Kasumi-1 (cell line): ENCODE data around the gene WASF3.

Source experiments
- DNase-seq, 2 experiments: peaks; one replicate each; lab custom pipeline; 2025; lab: John Stamatoyannopoulos, UW

The WASF3 gene

GRCh38 chr13:26544707-26545106 lies 12.8 kb upstream of the WASF3 start:
- no peak for DNase-seq

- DNase-seq = no peak
Measured at GRCh38 chr13:26548205-26548765, 9.2 kb upstream of the WASF3 start.

- no peak for DNase-seq
Measured at GRCh38 chr13:26549713-26550112, 7.8 kb upstream of the WASF3 start.

- no peak for DNase-seq
Measured at GRCh38 chr13:26551255-26551860, 6.1 kb upstream of the WASF3 start.

GRCh38 chr13:26555413-26555812 lies 2.1 kb upstream of the WASF3 start:
- DNase-seq = no peak

GRCh38 chr13:26557051-26557392 lies 461 bp upstream of the WASF3 start:
- no peak for DNase-seq

GRCh38 chr13:26558074-26558805 lies 757 bp downstream of the WASF3 start:
- DNase-seq = peak in 1 of 2 experiments; percentile 8

- no peak for DNase-seq
Measured at GRCh38 chr13:26558987-26559386, 1.5 kb downstream of the WASF3 start.

GRCh38 chr13:26560456-26560855 lies 3.0 kb downstream of the WASF3 start:
- DNase-seq = no peak

- DNase-seq = no peak
Measured at GRCh38 chr13:26561067-26561466, 3.6 kb downstream of the WASF3 start.

- no peak for DNase-seq
Measured at GRCh38 chr13:26561651-26562511, 4.4 kb downstream of the WASF3 start.

GRCh38 chr13:26562512-26562890 lies 5.0 kb downstream of the WASF3 start:
- no peak for DNase-seq

GRCh38 chr13:26563713-26564112 lies 6.2 kb downstream of the WASF3 start:
- DNase-seq = no peak

GRCh38 chr13:26568132-26568815 lies 10.8 kb downstream of the WASF3 start:
- no peak for DNase-seq

GRCh38 chr13:26571518-26571917 lies 14.0 kb downstream of the WASF3 start:
- DNase-seq = no peak

- DNase-seq = no peak
Measured at GRCh38 chr13:26575244-26575643, 17.8 kb downstream of the WASF3 start.

- DNase-seq = no peak
Measured at GRCh38 chr13:26579580-26579979, 22.1 kb downstream of the WASF3 start.

- DNase-seq = no peak
Measured at GRCh38 chr13:26583662-26584061, 26.2 kb downstream of the WASF3 start.

GRCh38 chr13:26584713-26585112 lies 27.2 kb downstream of the WASF3 start:
- no peak for DNase-seq

GRCh38 chr13:26585136-26585535 lies 27.7 kb downstream of the WASF3 start:
- no peak for DNase-seq

- no peak for DNase-seq
Measured at GRCh38 chr13:26587251-26587650, 29.8 kb downstream of the WASF3 start.

GRCh38 chr13:26589226-26589625 lies 31.7 kb downstream of the WASF3 start:
- no peak for DNase-seq
